ENCODE measurements around the gene PDE7B. TPM values are rescaled to one million over a fixed set of nuclear protein-coding genes. Genes with fewer than 3 reads are reported as not detected.

PDE7B gene
- total RNA-seq, 1 donor from 2014 or later = 12.6 TPM

GRCh38 chr6:135869857-135870256 is 18.4 kb downstream of the PDE7B start:
- no peak overlapping the region for H3K4me3 ChIP-seq
- peak overlapping the region; percentile 64 for H3K27ac ChIP-seq (replicated peaks)
- peaks cover 4% of the 10 kb centered on the region for H3K9me3 ChIP-seq (replicated peaks)
- H3K36me3 ChIP-seq = no peaks in the 10 kb centered on the region
- no peaks in the 10 kb centered on the region for H3K27me3 ChIP-seq (ENCODE audit: low read depth)
- intact Hi-C loops (cut with micrococcal nuclease) = no loop called here
- no peak for DNase-seq
- TF ChIP-seq CTCF (IDR thresholded peaks at IDR 0.05; ENCODE audit: borderline replicate concordance) = no peak
- H3K4me1 ChIP-seq = peaks cover 33% of the 10 kb centered on the region

GRCh38 chr6:135870722-135871121 is 19.2 kb downstream of the PDE7B start:
- no peaks in the 10 kb centered on the region for H3K36me3 ChIP-seq
- no peaks in the 10 kb centered on the region for H3K27me3 ChIP-seq (ENCODE audit: low read depth)
- peaks cover 38% of the 10 kb centered on the region for H3K4me1 ChIP-seq
- no peak for TF ChIP-seq CTCF (IDR thresholded peaks at IDR 0.05; ENCODE audit: borderline replicate concordance)
- H3K9me3 ChIP-seq (replicated peaks) = no peaks in the 10 kb centered on the region
- H3K27ac ChIP-seq (replicated peaks) = peak overlapping the region; percentile 64
- intact Hi-C loops (cut with micrococcal nuclease) = no loop called here
- DNase-seq = no peak
- H3K4me3 ChIP-seq = no peak overlapping the region

- Histone ChIP-seq H3K27ac (replicated peaks) (peak overlapping the region; percentile 64), H3K4me1 (peaks cover 36% of the 10 kb centered on the region), H3K36me3 (no peaks in the 10 kb centered on the region), H3K4me3 (no peak overlapping the region), H3K27me3 (ENCODE audit: low read depth) (no peaks in the 10 kb centered on the region), H3K9me3 (replicated peaks) (no peaks in the 10 kb centered on the region)
- DNase-seq = no peak
- no peak for TF ChIP-seq CTCF (IDR thresholded peaks at IDR 0.05; ENCODE audit: borderline replicate concordance)
- intact Hi-C loops (cut with micrococcal nuclease) = no loop called here
These were observed 19.8 kb downstream of the PDE7B start for GRCh38 chr6:135871296-135871695.

- no peak for DNase-seq
- Histone ChIP-seq H3K36me3 (no peaks in the 10 kb centered on the region), H3K27me3 (ENCODE audit: low read depth) (no peaks in the 10 kb centered on the region), H3K4me1 (peaks cover 38% of the 10 kb centered on the region), H3K9me3 (replicated peaks) (no peaks in the 10 kb centered on the region), H3K4me3 (no peak overlapping the region), H3K27ac (replicated peaks) (peak overlapping the region; percentile 64)
- TF ChIP-seq CTCF (IDR thresholded peaks at IDR 0.05; ENCODE audit: borderline replicate concordance) = no peak
- intact Hi-C loops (cut with micrococcal nuclease) = no loop called here
These were observed 20.4 kb downstream of the PDE7B start for GRCh38 chr6:135871878-135872277.

GRCh38 chr6:135875446-135875845 is 23.9 kb downstream of the PDE7B start:
- no peak overlapping the region for H3K4me3 ChIP-seq
- H3K27ac ChIP-seq (replicated peaks) = peak overlapping the region; percentile 44
- no peaks in the 10 kb centered on the region for H3K9me3 ChIP-seq (replicated peaks)
- intact Hi-C loops (cut with micrococcal nuclease) = no loop called here
- DNase-seq = no peak
- H3K36me3 ChIP-seq = no peaks in the 10 kb centered on the region
- no peaks in the 10 kb centered on the region for H3K27me3 ChIP-seq (ENCODE audit: low read depth)
- H3K4me1 ChIP-seq = peaks cover 46% of the 10 kb centered on the region
- no peak for TF ChIP-seq CTCF (IDR thresholded peaks at IDR 0.05; ENCODE audit: borderline replicate concordance)

GRCh38 chr6:135876058-135876457 is 24.6 kb downstream of the PDE7B start:
- Histone ChIP-seq H3K4me1 (peaks cover 46% of the 10 kb centered on the region), H3K27ac (replicated peaks) (peak overlapping the region; percentile 44), H3K27me3 (ENCODE audit: low read depth) (no peaks in the 10 kb centered on the region), H3K4me3 (no peak overlapping the region), H3K36me3 (no peaks in the 10 kb centered on the region), H3K9me3 (replicated peaks) (no peaks in the 10 kb centered on the region)
- intact Hi-C loops (cut with micrococcal nuclease) = no loop called here
- no peak for TF ChIP-seq CTCF (IDR thresholded peaks at IDR 0.05; ENCODE audit: borderline replicate concordance)
- no peak for DNase-seq

Data from left ventricle myocardium inferior (tissue), 1 donor.